Activated naive CD4-positive, alpha-beta T cell (primary cell): ENCODE results near the gene GABBR2.
"Not testable (repeated sequence)": the region's sequence is repeated elsewhere in the genome, so short reads cannot be mapped to it uniquely, and the experiment has no call there.

Source experiments
- DNase-seq, 4 experiments: peaks; one replicate each; lab custom pipeline; 2025; lab: John Stamatoyannopoulos, UW

Gene GABBR2

GRCh38 chr9:98515506-98516204 lies 193.1 kb downstream of the GABBR2 start:
- DNase-seq: no peak

GRCh38 chr9:98514841-98515240 lies 193.9 kb downstream of the GABBR2 start:
- no peak for DNase-seq

- DNase-seq: not testable (repeated sequence)
These were observed 200.4 kb downstream of the GABBR2 start for GRCh38 chr9:98508217-98508919.

- no peak for DNase-seq
These were observed 202.2 kb downstream of the GABBR2 start for GRCh38 chr9:98506422-98507054.

- no peak for DNase-seq
These were observed 204.1 kb downstream of the GABBR2 start for GRCh38 chr9:98504298-98505282.

GRCh38 chr9:98503867-98504266 lies 204.9 kb downstream of the GABBR2 start:
- no peak for DNase-seq

- no peak for DNase-seq
These were observed 205.8 kb downstream of the GABBR2 start for GRCh38 chr9:98502976-98503325.

GRCh38 chr9:98502311-98502975 lies 206.3 kb downstream of the GABBR2 start:
- DNase-seq: no peak

- DNase-seq: no peak
These were observed 206.9 kb downstream of the GABBR2 start for GRCh38 chr9:98501819-98502218.

GRCh38 chr9:98501259-98501658 lies 207.5 kb downstream of the GABBR2 start:
- DNase-seq: not testable (repeated sequence)

- DNase-seq: no peak
These were observed 208.3 kb downstream of the GABBR2 start for GRCh38 chr9:98500337-98500919.

GRCh38 chr9:98495530-98495929 lies 213.2 kb downstream of the GABBR2 start:
- no peak for DNase-seq

- no peak for DNase-seq
These were observed 213.9 kb downstream of the GABBR2 start for GRCh38 chr9:98494852-98495251.

GRCh38 chr9:98491828-98492227 lies 216.9 kb downstream of the GABBR2 start:
- DNase-seq: no peak

- DNase-seq: no peak
These were observed 217.5 kb downstream of the GABBR2 start for GRCh38 chr9:98491231-98491651.

- DNase-seq: no peak
These were observed 220.0 kb downstream of the GABBR2 start for GRCh38 chr9:98488571-98489312.

- DNase-seq: no peak
These were observed 223.0 kb downstream of the GABBR2 start for GRCh38 chr9:98485706-98486105.

GRCh38 chr9:98484162-98484561 lies 224.6 kb downstream of the GABBR2 start:
- no peak for DNase-seq

GRCh38 chr9:98482226-98482625 lies 226.5 kb downstream of the GABBR2 start:
- DNase-seq: no peak

GRCh38 chr9:98481676-98482075 lies 227.1 kb downstream of the GABBR2 start:
- DNase-seq: no peak
